ENCODE measurements around the gene NUBPL. TPM values are rescaled to one million over a fixed set of nuclear protein-coding genes. Genes with fewer than 3 reads are reported as not detected.
"Not testable (repeated sequence)": the region's sequence is repeated elsewhere in the genome, so short reads cannot be mapped to it uniquely, and the experiment has no call there.

The NUBPL gene
- total and polyA plus RNA-seq, 2 donors from 2014 or later, result 11.2 to 16.2 TPM

DNA sequence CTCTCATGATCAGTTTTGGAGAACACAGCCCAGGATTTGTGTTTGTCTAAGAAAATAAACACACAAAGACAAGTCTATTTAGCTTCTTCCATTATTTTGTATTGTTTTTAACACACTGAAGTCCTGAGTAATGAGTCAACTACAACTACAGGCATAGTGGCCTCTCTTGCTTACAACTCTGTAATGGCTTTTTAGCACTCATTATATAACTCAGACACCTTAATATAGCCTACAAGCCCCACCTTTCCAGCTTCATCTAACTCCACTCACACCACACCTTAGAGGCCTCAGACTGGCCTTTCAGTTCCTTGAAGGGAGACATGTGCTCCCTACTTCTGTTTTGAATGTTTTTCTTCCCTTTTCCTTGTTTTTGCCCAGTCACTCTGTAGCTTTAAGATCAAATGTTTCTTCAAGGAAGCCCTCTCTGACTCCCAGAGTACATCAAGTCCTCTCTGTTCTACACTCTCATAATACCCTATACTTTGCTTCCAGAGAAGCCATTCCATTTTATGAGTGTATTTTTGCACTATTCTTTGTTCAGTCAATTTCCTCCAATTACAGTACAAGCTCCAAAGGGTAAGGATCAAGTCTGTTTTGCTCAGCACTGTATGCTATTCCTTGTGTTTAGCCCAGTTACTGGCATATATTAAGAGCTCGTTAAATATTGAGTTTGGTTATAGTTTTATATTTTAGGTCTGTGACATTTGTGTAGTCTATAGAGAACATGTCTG lies 282.3 kb downstream of the NUBPL start:
- TF ChIP-seq, protein P1, sequence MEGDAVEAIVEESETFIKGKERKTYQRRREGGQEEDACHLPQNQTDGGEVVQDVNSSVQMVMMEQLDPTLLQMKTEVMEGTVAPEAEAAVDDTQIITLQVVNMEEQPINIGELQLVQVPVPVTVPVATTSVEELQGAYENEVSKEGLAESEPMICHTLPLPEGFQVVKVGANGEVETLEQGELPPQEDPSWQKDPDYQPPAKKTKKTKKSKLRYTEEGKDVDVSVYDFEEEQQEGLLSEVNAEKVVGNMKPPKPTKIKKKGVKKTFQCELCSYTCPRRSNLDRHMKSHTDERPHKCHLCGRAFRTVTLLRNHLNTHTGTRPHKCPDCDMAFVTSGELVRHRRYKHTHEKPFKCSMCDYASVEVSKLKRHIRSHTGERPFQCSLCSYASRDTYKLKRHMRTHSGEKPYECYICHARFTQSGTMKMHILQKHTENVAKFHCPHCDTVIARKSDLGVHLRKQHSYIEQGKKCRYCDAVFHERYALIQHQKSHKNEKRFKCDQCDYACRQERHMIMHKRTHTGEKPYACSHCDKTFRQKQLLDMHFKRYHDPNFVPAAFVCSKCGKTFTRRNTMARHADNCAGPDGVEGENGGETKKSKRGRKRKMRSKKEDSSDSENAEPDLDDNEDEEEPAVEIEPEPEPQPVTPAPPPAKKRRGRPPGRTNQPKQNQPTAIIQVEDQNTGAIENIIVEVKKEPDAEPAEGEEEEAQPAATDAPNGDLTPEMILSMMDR (IDR thresholded peaks at IDR 0.05; ENCODE audit: borderline replicate concordance, extremely low read depth, insufficient read depth), result no peak
- FAIRE-seq (no peak), DNase-seq (no peak)

DNA sequence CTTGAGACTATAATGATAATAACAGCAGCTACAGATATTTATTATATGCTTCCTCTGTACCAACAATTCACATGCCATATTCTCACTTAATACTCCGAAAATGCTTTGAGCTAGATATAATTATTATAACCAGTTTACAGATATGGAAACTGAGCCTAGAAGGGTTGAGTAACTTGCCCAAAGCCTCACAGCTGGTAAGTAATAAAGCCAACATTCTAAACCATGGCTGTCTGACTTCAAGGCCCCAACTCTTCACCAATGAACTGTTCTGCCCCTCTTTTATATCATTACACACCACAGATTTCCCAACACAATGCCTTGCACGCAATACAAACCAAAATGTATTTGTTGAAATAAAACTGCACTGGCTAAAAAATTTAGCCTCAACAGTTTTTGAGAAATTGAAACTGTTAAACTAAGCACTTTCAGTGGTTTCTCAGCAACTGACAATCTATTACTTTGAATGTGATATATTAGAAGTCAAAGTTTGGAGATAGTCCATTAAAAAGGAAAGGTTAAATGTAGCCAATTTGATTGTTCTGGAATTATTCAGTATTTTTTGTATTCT lies 293.4 kb downstream of the NUBPL start:
- intact Hi-C loops (cut with DNase I), result no loop called here
- no peak overlapping the region for H3K9ac ChIP-seq (ENCODE audit: low read length in 3 of 3)
- no peaks in the 10 kb centered on the region for H3K27me3 ChIP-seq (ENCODE audit: control insufficient read depth, insufficient read depth, low read length)
- H3K4me3 ChIP-seq (ENCODE audit: low read length in 3 of 3), result no peak overlapping the region
- H3K36me3 ChIP-seq (ENCODE audit: control insufficient read depth in 2 of 3, insufficient read depth in 3 of 3, low read length in 3 of 3), result no peaks in the 10 kb centered on the region
- H3K4me1 ChIP-seq (ENCODE audit: control insufficient read depth in 2 of 3, insufficient read depth in 2 of 3, low read depth in 1 of 3, low read length in 3 of 3), result no peaks in the 10 kb centered on the region
- TF ChIP-seq, protein P1 (IDR thresholded peaks at IDR 0.05; ENCODE audit: borderline replicate concordance, extremely low read depth, insufficient read depth), result no peak
- H3K27ac ChIP-seq (ENCODE audit: low read depth in 2 of 2, low read length in 2 of 2), result no peak overlapping the region
- no peak for FAIRE-seq
- H3K9me3 ChIP-seq (ENCODE audit: control insufficient read depth in 2 of 3, insufficient read depth in 1 of 3, low read length in 3 of 3), result no peaks in the 10 kb centered on the region
- no peak for DNase-seq

More for the DNA sequence above, 282.3 kb downstream of the NUBPL start:
- no peaks in the 10 kb centered on the region for H3K27me3 ChIP-seq (ENCODE audit: control insufficient read depth, insufficient read depth, low read length)
- H3K9me3 ChIP-seq (ENCODE audit: control insufficient read depth in 2 of 3, insufficient read depth in 1 of 3, low read length in 3 of 3), result no peaks in the 10 kb centered on the region
- intact Hi-C loops (cut with DNase I), result no loop called here
- no peaks in the 10 kb centered on the region for H3K36me3 ChIP-seq (ENCODE audit: control insufficient read depth in 2 of 3, insufficient read depth in 3 of 3, low read length in 3 of 3)
- H3K4me1 ChIP-seq (ENCODE audit: control insufficient read depth in 2 of 3, insufficient read depth in 2 of 3, low read depth in 1 of 3, low read length in 3 of 3), result peaks cover 0 to 10% (median 0%) of the 10 kb centered on the region in 3 donors
- H3K4me3 ChIP-seq (ENCODE audit: low read length in 3 of 3), result no peak overlapping the region
- no peak overlapping the region for H3K9ac ChIP-seq (ENCODE audit: low read length in 3 of 3)
- H3K27ac ChIP-seq (ENCODE audit: low read depth in 2 of 2, low read length in 2 of 2), result no peak overlapping the region

DNA sequence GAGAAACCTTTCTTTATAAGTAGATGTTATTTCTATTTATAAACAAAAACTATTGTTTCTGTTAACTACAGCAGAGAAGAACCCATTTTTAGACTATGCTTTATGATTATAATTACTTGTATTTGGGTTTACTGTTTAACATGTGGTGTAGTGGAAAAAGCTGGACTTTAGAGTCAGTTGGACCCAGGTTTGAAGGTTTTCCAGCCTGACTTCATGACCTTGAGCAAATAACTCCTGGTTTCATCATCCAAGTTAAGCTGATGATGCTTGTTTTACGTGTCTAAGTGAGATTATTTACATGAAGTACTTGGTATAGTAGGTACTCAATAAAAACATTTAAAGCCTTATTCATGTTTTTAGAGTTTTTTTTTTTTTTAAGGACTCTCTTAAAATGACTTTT lies 294.1 kb downstream of the NUBPL start:
- H3K27me3 ChIP-seq (ENCODE audit: control insufficient read depth, insufficient read depth, low read length), result no peaks in the 10 kb centered on the region
- no peak overlapping the region for H3K9ac ChIP-seq (ENCODE audit: low read length in 3 of 3)
- no peak overlapping the region for H3K27ac ChIP-seq (ENCODE audit: low read depth in 2 of 2, low read length in 2 of 2)
- no peak for DNase-seq
- no peak overlapping the region for H3K4me3 ChIP-seq (ENCODE audit: low read length in 3 of 3)
- FAIRE-seq, result no peak
- intact Hi-C loops (cut with DNase I), result no loop called here
- no peaks in the 10 kb centered on the region for H3K36me3 ChIP-seq (ENCODE audit: control insufficient read depth in 2 of 3, insufficient read depth in 3 of 3, low read length in 3 of 3)
- no peaks in the 10 kb centered on the region for H3K9me3 ChIP-seq (ENCODE audit: control insufficient read depth in 2 of 3, insufficient read depth in 1 of 3, low read length in 3 of 3)
- H3K4me1 ChIP-seq (ENCODE audit: control insufficient read depth in 2 of 3, insufficient read depth in 2 of 3, low read depth in 1 of 3, low read length in 3 of 3), result no peaks in the 10 kb centered on the region
- TF ChIP-seq, protein P1 (IDR thresholded peaks at IDR 0.05; ENCODE audit: borderline replicate concordance, extremely low read depth, insufficient read depth), result no peak

DNA sequence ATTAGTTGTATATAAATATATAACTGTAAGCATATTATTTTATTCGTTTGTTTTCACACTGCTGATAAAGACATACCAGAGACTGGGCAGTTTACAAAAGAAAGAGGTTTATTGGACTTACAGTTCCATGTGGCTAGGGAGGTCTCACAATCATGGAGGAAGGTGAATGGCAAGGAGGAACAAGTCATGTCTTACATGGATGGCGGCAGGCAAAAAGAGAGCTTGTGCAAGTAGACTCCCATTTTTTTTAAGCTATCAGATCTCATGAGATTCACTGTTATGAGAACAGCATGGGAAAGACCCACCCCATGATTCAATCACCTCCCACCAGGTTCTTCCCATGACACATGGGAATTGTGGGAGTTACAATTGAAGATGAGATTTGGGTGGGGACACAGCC lies 294.8 kb downstream of the NUBPL start:
- intact Hi-C loops (cut with DNase I), result not testable (repeated sequence)

More for the DNA sequence above, 294.8 kb downstream of the NUBPL start:
- not testable (repeated sequence) for H3K9me3 ChIP-seq (ENCODE audit: control insufficient read depth in 2 of 3, insufficient read depth in 1 of 3, low read length in 3 of 3); H3K4me1 ChIP-seq (ENCODE audit: control insufficient read depth in 2 of 3, insufficient read depth in 2 of 3, low read depth in 1 of 3, low read length in 3 of 3); H3K36me3 ChIP-seq (ENCODE audit: control insufficient read depth in 2 of 3, insufficient read depth in 3 of 3, low read length in 3 of 3); H3K4me3 ChIP-seq (ENCODE audit: low read length in 3 of 3); DNase-seq; H3K27me3 ChIP-seq (ENCODE audit: control insufficient read depth, insufficient read depth, low read length); H3K27ac ChIP-seq (ENCODE audit: low read depth in 2 of 2, low read length in 2 of 2); FAIRE-seq; H3K9ac ChIP-seq (ENCODE audit: low read length in 3 of 3)

Measured in kidney (tissue), 14 donors.